Activated T-helper 1 cell treated with anti-CD3 and anti-CD28 coated beads, Interleukin-2, amount 50 U/mL, for 16 hours (primary cell): ENCODE results near the gene RCOR2.
"Not testable (repeated sequence)": the region's sequence is repeated elsewhere in the genome, so short reads cannot be mapped to it uniquely, and the experiment has no call there.

Experiments used
- DNase-seq, 2 donors: peaks; one replicate each; pipeline ENCODE4 v3.0.0-alpha.2; 2020; ENCODE audit warnings: low read depth in 1 of 2, low spot score in 1 of 2

The RCOR2 gene

DNA sequence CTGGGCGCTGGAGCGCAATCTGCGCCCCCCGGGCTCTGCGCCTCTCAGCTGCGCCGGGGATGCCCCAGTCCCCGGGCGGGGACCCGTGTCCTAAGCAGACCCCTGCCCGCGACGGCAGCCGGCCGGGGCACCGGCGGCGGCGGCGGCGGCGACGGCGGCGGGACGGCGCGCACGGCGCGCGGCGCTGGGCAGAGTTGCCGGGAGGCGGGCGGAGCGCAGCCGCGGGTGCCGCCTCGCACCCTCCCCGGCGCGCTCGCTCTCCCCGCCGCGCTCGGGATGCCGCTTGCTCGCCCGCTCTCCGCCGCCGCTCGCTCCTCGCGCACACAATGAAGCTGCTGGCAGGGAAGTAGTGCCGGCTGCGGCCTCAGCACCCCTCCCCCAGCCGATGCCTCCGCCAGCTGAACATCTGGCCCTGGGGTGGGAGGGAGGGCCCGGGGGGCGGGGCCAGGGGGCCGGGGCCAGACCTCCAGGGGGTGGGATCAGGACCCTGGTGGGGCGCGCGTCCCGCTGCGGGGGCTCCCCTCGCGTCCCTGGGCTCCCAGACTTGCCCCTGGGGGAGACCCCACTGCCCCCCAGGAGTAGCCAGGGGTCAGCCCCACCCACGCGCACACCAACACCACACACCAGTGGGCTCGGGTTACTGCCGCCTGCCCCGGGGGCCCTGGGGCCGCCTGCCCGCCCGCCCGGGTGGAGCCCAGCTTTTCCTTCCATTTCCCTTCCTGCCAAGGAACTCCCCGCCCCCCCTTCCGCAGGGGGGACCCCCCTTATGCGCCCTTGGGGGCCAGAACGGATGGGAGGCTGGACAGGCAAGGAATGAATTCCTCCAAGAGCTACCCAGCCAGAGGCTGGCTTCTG, at the start of gene RCOR2:
Gene RCOR2 (minus strand): TSS at position 328 of the 855 bp plus-strand sequence. CDS start 708 bp downstream, outside the sequence.
- peak in 1 of 2 donors; percentile 37 for DNase-seq

DNA sequence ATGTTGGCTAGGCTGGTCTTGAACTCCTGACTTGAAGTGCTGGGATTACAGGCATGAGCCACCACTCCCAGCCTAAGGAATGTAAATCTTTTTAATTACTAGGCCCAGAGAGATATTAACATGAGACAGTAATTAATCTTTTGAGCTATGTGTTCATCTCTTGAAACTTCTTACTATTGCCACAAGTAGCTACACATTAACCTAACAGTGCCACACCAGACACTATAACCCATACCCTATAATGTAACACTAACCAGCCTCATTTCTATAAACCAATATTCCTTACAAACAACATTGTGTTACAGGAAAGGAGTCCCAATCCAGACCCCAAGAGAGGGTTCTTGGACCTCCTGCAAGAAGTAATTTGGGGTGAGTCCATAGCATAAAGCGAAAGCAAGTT, 49.5 kb upstream of the RCOR2 start:
- no peak for DNase-seq

DNA sequence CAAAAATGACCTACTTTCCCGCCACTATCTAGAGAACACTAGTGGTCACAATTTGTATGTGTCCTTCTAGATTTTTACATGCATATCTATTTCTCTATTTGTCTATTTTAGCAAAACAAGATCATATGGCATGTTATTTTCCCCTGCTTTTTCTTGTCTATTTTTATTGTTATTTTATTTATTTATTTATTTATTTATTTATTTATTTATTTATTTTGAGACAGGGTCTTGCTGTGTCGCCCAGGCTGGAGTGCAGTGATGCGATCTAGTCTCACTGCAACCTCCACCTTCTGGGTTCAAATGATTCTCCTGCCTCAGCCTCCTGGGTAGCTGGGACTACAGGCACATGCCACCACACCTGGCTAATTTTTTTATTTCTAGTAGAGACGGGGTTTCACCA, 46.9 kb upstream of the RCOR2 start:
- DNase-seq, result not testable (repeated sequence)

- no peak for DNase-seq
These were observed 44.8 kb upstream of the RCOR2 start for GRCh38 chr11:63961608-63962412.

GRCh38 chr11:63958008-63958407, 41.0 kb upstream of the RCOR2 start:
- DNase-seq, result no peak

DNA sequence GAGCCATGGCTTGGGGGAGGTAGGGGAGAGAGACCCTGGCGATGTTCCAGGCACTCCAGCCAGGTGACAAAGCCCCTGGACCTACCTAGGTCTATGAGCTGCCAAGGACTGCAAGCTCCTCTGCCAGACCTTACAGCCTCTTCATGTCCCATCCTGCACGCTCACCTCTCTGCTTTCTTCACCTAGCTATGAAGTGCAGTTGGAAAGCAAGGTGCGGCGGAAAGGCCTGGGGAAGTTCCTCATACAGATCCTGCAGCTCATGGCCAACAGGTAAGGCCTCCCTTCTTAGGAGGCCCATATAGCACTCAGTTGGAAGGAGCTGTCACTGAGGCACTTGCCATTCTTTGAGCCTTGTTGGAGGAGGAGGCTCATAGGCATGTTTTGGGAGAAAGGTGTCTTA, 35.6 kb upstream of the RCOR2 start:
- DNase-seq, result no peak

DNA sequence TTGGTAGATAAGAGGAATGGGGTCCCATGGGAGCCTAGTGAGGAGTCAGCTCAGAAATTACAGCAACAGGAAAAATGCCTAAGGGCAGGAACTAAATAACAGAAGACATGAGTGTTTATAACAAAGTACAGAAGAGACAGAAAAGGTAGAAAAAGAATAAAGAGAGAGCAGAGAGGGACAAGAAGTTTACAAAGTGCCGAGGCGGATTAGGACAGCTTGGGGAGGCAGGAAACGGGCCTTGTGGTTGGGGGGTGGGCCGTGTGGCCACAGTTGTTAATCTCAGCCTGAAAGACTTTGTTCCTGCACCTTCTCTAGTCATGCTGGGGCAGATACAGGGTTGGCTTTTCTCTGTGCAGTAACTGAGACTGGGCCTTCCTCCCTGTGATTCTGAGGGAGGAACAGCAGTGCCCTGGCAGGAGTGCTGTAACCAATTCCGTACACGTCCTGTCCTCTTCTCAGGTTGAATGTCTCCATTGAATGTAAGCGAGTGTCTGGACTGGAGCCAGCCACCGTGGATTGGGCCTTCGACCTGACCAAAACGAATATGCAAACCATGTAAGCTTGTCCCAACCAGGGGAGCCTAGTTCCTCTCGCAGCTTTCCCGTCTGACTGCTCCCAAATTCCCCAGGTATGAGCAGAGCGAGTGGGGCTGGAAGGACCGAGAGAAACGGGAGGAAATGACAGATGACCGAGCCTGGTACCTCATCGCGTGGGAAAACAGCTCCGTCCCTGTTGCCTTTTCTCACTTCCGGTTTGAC, 35.0 kb upstream of the RCOR2 start:
- no peak for DNase-seq

GRCh38 chr11:63945477-63946163, 28.7 kb upstream of the RCOR2 start:
- peak; percentile 11 to 21 for DNase-seq

DNA sequence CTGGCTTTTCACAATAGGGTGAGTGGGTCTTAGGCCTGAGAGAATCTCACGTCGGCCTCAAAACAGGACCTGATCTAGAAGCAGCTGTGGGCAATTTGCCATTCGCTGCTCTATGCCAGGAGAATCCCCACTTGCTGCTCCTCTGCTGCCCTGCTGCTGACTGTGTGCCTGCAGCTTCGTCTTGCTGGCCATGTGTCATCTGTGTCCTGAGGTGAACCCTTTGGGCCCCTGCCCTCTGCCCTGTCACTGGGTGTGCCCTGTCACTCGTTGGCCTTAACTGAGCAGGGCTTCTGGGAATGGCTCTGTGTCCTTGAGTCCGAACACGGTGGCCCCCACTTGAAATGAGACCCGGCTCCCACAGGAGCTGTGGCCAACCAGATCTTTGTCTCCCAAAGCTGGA, 28.0 kb upstream of the RCOR2 start:
- DNase-seq, result no peak

GRCh38 chr11:63942803-63943202, 25.8 kb upstream of the RCOR2 start:
- DNase-seq, result no peak

DNA sequence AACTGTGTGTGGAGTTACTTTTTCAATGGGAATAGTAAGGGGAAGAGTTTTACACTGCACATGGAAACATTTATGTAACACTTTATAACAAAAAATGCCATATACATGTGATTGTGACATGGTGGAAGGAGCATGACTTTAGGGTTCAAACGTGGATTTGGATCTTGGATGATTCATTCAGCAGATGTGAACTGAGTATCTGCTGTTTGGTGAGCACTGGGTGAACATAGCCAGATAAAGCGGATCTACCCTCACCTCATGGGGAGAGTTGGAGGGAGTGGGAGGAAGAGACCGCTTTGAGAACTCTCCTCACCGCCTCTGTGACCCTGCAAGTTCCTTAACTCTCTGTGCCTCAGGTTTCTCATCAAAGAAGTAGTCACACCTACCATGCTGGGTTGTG, 24.9 kb upstream of the RCOR2 start:
- no peak for DNase-seq

DNA sequence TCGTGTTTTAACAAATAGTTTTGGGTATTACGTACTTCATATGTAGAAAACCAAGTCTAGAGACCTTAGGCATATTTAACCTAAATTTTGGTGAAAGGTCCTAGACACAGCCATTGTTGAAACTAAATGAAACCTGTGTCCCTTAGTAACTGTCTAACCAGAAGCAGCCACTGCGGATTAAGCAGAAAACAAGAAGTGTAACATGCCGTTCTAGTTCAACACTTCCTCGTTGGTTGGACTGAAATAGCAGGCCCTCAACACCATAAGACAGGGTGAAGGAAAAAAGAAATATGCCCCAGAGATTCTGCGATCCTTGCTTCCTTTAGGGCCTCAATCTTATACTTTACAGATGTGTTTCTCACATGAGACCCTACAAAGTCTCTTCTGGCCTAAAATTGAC, 23.8 kb upstream of the RCOR2 start:
- DNase-seq, result no peak

GRCh38 chr11:63939397-63939891, 22.5 kb upstream of the RCOR2 start:
- DNase-seq, result no peak

DNA sequence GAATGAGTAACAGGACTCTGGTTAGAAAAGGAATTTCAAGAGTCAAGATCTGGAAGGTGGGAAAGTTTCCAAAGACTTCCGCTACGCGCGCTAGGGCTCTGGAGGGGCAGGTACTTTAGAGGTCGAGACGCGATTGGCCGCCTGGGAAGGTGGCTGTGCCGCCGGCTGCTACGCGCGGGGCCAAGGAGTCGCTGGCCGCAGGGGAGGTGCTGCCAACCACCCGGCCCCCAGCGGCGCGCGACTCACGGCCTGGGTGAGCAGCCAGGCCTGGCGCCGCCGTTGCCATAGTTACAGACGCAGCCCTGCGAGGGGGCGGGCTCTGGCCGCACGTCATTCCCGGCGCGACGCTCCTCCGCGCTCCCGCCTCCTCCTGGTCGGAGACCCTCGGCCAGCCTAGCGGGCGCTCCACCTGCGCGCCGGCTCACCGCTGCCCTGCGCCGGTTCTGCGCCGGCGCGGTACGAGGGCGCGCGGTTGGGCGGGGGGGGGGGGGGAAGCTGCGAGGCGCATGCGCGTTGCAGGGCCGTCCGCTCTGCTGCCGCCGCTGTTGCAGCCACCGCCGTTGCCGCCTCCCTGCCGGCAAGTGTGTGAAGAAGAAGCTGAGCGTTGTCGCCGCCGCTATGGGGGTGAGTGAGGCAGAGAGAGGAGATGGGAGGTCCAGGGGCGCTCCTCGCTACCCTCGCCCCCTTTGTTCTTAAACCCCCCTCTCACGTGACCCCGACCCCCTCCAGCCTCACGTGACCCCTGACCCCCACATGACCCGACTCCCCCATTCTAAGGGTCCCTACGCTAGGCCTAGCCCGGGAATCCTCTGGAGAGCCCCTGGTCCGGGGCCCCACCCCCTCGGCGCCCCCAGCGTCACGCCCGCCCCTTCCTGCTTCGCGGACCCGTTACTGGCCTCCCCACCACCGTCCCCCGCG, 21.8 kb upstream of the RCOR2 start, which contains the start of gene NAA40:
Gene NAA40 (plus strand): TSS at position 524 of the 918 bp plus-strand sequence. CDS start 95 bp downstream, at position 619.
- peak; percentile 74 to 90 for DNase-seq

DNA sequence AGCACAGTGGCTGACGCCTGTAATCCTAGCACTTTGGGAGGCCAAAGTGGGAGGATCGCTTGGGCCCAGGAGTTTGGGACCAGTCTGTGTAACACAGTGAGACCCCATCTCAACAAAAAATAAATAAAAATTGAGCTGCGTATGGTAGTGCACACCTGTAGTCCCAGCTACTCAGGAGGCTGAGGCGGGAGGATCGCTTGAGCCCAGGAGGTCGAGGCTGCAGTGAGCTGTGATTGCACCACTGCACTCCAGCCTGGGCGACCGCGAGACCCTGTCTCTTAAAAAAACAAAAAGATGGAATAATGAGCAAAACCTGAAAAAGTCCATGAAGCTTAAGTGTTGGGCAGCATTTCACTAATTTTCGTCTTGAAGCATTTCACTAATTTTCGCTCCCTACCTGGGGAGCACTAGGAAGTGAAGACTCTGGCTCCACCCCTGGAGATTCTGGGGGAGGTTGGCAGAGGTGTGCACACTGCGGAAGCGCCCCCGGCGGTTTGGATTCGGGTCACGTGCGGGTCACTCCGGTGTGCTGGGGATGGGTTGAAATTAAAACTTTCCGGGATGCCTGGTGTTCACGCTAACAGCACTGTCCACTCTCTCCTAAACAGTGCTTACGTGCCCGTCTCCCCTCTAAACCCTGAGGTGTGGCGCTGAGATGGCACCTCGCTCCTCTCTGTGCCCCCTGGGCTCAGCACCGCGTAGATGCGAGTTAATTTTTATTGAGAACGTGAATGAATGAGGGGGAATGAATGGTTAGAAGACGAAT, 20.9 kb upstream of the RCOR2 start:
- DNase-seq, result no peak

- no peak for DNase-seq
These were observed 16.5 kb upstream of the RCOR2 start for GRCh38 chr11:63933459-63933858.

GRCh38 chr11:63931876-63932275, 14.9 kb upstream of the RCOR2 start:
- no peak for DNase-seq

GRCh38 chr11:63931045-63931444, 14.1 kb upstream of the RCOR2 start:
- no peak for DNase-seq

GRCh38 chr11:63929616-63930015, 12.7 kb upstream of the RCOR2 start:
- no peak for DNase-seq
